Measurements from ENCODE around the gene CHD1. TPM values are rescaled to one million over a fixed set of nuclear protein-coding genes. Genes with fewer than 3 reads are reported as not detected.
A peak's percentile ranks its signal among the peaks of the same experiment; 100 is the strongest.

The CHD1 gene
- total RNA-seq, 6 experiments from 2014 or later = 11.0 to 26.2 (median 15.2) TPM

- intact Hi-C loops (cut with DNase I) = loop anchor here (5.0 to 10.0 kb wide), 2 partner anchors 128 to 155 kb away; no protein-coding TSS in a partner anchor
- no peak for DNase-seq
- no peak overlapping the region for H3K4me3 ChIP-seq
Measured at GRCh38 chr5:98906756-98907355, 22.0 kb downstream of the CHD1 start.

GRCh38 chr5:98905857-98906688 is 22.7 kb downstream of the CHD1 start:
- no peaks in the 10 kb centered on the region for H3K9me3 ChIP-seq
- no peak overlapping the region for H3K27ac ChIP-seq
- peaks cover 0 to 19% (median 2%) of the 10 kb centered on the region in 4 donors for H3K36me3 ChIP-seq
- ATAC-seq (peak; percentile 60 to 86 (median 76)), DNase-seq (no peak)
- H3K4me1 ChIP-seq = no peaks in the 10 kb centered on the region
- H3K27me3 ChIP-seq = no peaks in the 10 kb centered on the region
- peak; percentile 67 to 83 (median 73) for TF ChIP-seq CTCF (IDR thresholded peaks at IDR 0.05)
- TF ChIP-seq POLR2A (IDR thresholded peaks at IDR 0.05) = no peak
- intact Hi-C loops (cut with DNase I) = loop anchor here (5.0 to 10.0 kb wide), 2 partner anchors 129 to 156 kb away; no protein-coding TSS in a partner anchor
- WGBS (ENCODE audit: insufficient coverage, low coverage, low lambda C conversion rate, missing lambda C conversion rate) = 63% methylated on average over 3 of the region's 3 CpGs
- no peak overlapping the region for H3K4me3 ChIP-seq

More at GRCh38 chr5:98906756-98907355, 22.0 kb downstream of the CHD1 start:
- no peak for TF ChIP-seq CTCF (IDR thresholded peaks at IDR 0.05)
- no peak for TF ChIP-seq POLR2A (IDR thresholded peaks at IDR 0.05)
- no peaks in the 10 kb centered on the region for H3K9me3 ChIP-seq
- H3K36me3 ChIP-seq = peaks cover 0 to 14% (median 0%) of the 10 kb centered on the region in 4 donors
- no peaks in the 10 kb centered on the region for H3K4me1 ChIP-seq
- 82% methylated on average over 3 of the region's 3 CpGs for WGBS (ENCODE audit: insufficient coverage, low coverage, low lambda C conversion rate, missing lambda C conversion rate)
- no peaks in the 10 kb centered on the region for H3K27me3 ChIP-seq
- H3K27ac ChIP-seq = no peak overlapping the region
- no peak for ATAC-seq

GRCh38 chr5:98904780-98905179 is 24.0 kb downstream of the CHD1 start:
- H3K27ac ChIP-seq = no peak overlapping the region
- H3K9me3 ChIP-seq = no peaks in the 10 kb centered on the region
- peak in 2 of 4 donors; percentile 31 to 94 for ATAC-seq
- H3K4me3 ChIP-seq = no peak overlapping the region
- H3K27me3 ChIP-seq = no peaks in the 10 kb centered on the region
- H3K36me3 ChIP-seq = peaks cover 3 to 32% (median 7%) of the 10 kb centered on the region in 4 donors
- no peak for TF ChIP-seq POLR2A (IDR thresholded peaks at IDR 0.05)
- no peak for TF ChIP-seq CTCF (IDR thresholded peaks at IDR 0.05)
- H3K4me1 ChIP-seq = no peaks in the 10 kb centered on the region
- WGBS (ENCODE audit: insufficient coverage, low coverage, low lambda C conversion rate, missing lambda C conversion rate) = 45% methylated on average over 6 of the region's 6 CpGs
- intact Hi-C loops (cut with DNase I) = loop anchor here (5.0 to 10.0 kb wide), 2 partner anchors 130 to 158 kb away; no protein-coding TSS in a partner anchor
- DNase-seq = no peak

GRCh38 chr5:98902733-98903132 is 26.1 kb downstream of the CHD1 start:
- TF ChIP-seq POLR2A (IDR thresholded peaks at IDR 0.05) (no peak), CTCF (IDR thresholded peaks at IDR 0.05) (no peak)
- Histone ChIP-seq H3K27me3 (no peaks in the 10 kb centered on the region), H3K4me1 (no peaks in the 10 kb centered on the region), H3K27ac (no peak overlapping the region), H3K9me3 (no peaks in the 10 kb centered on the region), H3K36me3 (peaks cover 7 to 53% (median 15%) of the 10 kb centered on the region in 4 donors), H3K4me3 (no peak overlapping the region)
- WGBS (ENCODE audit: insufficient coverage, low coverage, low lambda C conversion rate, missing lambda C conversion rate) = 74% methylated on average over 1 of the region's 1 CpG
- intact Hi-C loops (cut with DNase I) = loop anchor here in 1 of 2 donors (10.0 kb wide), 1 partner anchor 132 kb away; no protein-coding TSS in a partner anchor
- DNase-seq = no peak
- no peak for ATAC-seq
